ENCODE measurements around the gene C10orf95. TPM values are rescaled to one million over a fixed set of nuclear protein-coding genes. Genes with fewer than 3 reads are reported as not detected.

The C10orf95 gene
- total and polyA plus RNA-seq, 10 of the 15 experiments (the other 5 are each of a cell fraction or from before 2014, with no cell fraction given): 0.06 to 1.1 (median 0.31) TPM

DNA sequence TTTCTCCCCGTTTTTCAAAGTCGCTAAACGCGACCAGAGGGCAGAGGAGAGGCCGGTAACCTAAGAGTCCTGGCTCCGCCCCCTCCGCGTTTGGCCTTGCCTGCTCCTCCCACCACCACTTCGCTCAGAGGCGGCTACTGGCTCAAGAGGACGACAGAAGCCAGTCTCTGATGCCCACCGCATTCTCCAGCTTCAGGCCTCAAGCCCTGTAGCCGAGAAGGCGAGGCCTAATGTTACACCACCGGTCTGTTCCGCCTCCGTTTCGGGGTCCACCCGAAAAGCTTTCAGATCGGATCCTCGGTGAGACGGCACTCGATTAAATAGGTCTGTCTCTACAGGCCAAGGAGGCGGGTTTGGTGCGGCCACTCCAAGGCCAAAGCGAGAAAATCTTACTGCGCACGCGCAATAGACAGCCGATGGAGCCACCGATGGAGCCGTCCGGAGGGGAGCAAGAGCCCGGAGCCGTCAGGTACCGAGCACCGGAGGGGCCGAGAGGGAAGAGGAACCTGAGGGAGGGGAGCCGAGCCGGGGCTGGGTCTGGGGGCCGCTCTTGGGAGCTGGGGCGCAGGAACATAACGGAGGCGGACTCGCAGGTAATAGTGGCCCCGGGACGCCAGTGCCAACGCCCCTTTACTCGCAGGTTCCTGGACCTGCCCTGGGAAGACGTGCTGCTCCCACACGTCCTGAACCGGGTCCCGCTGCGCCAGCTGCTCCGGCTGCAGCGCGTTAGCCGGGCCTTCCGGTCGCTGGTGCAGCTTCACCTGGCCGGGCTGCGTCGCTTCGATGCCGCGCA, 30.4 kb downstream of the C10orf95 start, which contains the start of gene FBXL15 (continued):
- peak; percentile 62 to 96 for TF ChIP-seq SRF (IDR thresholded peaks at IDR 0.05; ENCODE audit: low read depth in 2 of 2, low read length in 2 of 2)
- 0 out of 2 replicates have a peak, but pooled peaks have one; percentile 61 for TF ChIP-seq LARP7 (IDR thresholded peaks at IDR 0.05)
- TF ChIP-seq, protein P1, sequence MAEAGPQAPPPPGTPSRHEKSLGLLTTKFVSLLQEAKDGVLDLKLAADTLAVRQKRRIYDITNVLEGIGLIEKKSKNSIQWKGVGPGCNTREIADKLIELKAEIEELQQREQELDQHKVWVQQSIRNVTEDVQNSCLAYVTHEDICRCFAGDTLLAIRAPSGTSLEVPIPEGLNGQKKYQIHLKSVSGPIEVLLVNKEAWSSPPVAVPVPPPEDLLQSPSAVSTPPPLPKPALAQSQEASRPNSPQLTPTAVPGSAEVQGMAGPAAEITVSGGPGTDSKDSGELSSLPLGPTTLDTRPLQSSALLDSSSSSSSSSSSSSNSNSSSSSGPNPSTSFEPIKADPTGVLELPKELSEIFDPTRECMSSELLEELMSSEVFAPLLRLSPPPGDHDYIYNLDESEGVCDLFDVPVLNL (IDR thresholded peaks at IDR 0.05; ENCODE audit: low read depth, low read length): no peak
- TF ChIP-seq IRF4 (IDR thresholded peaks at IDR 0.05; ENCODE audit: low read depth, low read length): no peak
- TF ChIP-seq, protein P2, sequence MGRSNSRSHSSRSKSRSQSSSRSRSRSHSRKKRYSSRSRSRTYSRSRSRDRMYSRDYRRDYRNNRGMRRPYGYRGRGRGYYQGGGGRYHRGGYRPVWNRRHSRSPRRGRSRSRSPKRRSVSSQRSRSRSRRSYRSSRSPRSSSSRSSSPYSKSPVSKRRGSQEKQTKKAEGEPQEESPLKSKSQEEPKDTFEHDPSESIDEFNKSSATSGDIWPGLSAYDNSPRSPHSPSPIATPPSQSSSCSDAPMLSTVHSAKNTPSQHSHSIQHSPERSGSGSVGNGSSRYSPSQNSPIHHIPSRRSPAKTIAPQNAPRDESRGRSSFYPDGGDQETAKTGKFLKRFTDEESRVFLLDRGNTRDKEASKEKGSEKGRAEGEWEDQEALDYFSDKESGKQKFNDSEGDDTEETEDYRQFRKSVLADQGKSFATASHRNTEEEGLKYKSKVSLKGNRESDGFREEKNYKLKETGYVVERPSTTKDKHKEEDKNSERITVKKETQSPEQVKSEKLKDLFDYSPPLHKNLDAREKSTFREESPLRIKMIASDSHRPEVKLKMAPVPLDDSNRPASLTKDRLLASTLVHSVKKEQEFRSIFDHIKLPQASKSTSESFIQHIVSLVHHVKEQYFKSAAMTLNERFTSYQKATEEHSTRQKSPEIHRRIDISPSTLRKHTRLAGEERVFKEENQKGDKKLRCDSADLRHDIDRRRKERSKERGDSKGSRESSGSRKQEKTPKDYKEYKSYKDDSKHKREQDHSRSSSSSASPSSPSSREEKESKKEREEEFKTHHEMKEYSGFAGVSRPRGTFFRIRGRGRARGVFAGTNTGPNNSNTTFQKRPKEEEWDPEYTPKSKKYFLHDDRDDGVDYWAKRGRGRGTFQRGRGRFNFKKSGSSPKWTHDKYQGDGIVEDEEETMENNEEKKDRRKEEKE (IDR thresholded peaks at IDR 0.05): no peak
- TF ChIP-seq MYB (IDR thresholded peaks at IDR 0.05; ENCODE audit: borderline replicate concordance, low read depth, low read length): no peak
- TF ChIP-seq POU2F2 (IDR thresholded peaks at IDR 0.05; ENCODE audit: borderline replicate concordance, low read depth, low read length): peak; percentile 82; the same call in 2 of the 3 replicates
- TF ChIP-seq ZNF622 (IDR thresholded peaks at IDR 0.05): no peak
- TF ChIP-seq NR2C2 (IDR thresholded peaks at IDR 0.05; ENCODE audit: borderline replicate concordance, control insufficient read depth, insufficient read length, low read depth): peak; percentile 92
- TF ChIP-seq MTA2 (IDR thresholded peaks at IDR 0.05; ENCODE audit: low read depth): 0 out of 2 replicates have a peak, but pooled peaks have one; percentile 23
- 0 out of 2 replicates have a peak, but pooled peaks have one; percentile 39 for TF ChIP-seq RFX5 (IDR thresholded peaks at IDR 0.05; ENCODE audit: low read depth, low read length)
- no peak for TF ChIP-seq MTA3 (IDR thresholded peaks at IDR 0.05; ENCODE audit: borderline replicate concordance, low read length)
- peak; percentile 76; the same call in 1 of the 2 replicates for TF ChIP-seq CBX5 (IDR thresholded peaks at IDR 0.05; ENCODE audit: low read depth)
- TF ChIP-seq, protein P3, sequence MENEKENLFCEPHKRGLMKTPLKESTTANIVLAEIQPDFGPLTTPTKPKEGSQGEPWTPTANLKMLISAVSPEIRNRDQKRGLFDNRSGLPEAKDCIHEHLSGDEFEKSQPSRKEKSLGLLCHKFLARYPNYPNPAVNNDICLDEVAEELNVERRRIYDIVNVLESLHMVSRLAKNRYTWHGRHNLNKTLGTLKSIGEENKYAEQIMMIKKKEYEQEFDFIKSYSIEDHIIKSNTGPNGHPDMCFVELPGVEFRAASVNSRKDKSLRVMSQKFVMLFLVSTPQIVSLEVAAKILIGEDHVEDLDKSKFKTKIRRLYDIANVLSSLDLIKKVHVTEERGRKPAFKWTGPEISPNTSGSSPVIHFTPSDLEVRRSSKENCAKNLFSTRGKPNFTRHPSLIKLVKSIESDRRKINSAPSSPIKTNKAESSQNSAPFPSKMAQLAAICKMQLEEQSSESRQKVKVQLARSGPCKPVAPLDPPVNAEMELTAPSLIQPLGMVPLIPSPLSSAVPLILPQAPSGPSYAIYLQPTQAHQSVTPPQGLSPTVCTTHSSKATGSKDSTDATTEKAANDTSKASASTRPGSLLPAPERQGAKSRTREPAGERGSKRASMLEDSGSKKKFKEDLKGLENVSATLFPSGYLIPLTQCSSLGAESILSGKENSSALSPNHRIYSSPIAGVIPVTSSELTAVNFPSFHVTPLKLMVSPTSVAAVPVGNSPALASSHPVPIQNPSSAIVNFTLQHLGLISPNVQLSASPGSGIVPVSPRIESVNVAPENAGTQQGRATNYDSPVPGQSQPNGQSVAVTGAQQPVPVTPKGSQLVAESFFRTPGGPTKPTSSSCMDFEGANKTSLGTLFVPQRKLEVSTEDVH (IDR thresholded peaks at IDR 0.05; ENCODE audit: low read depth, partially characterized antibody): no peak
- TF ChIP-seq RELA (IDR thresholded peaks at IDR 0.05; ENCODE audit: borderline replicate concordance, partially characterized antibody): peak; percentile 78
- peak; percentile 36 for TF ChIP-seq MEF2B (IDR thresholded peaks at IDR 0.05; ENCODE audit: partially characterized antibody, poor library complexity, severe bottlenecking)
- TF ChIP-seq, protein P4, sequence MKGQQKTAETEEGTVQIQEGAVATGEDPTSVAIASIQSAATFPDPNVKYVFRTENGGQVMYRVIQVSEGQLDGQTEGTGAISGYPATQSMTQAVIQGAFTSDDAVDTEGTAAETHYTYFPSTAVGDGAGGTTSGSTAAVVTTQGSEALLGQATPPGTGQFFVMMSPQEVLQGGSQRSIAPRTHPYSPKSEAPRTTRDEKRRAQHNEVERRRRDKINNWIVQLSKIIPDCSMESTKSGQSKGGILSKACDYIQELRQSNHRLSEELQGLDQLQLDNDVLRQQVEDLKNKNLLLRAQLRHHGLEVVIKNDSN (IDR thresholded peaks at IDR 0.05; ENCODE audit: borderline replicate concordance, extremely low read length, insufficient read depth, low read depth, low read length): peak; percentile 19
- TF ChIP-seq SMAD5 (IDR thresholded peaks at IDR 0.05; ENCODE audit: low read depth): no peak
- 0 out of 2 replicates have a peak, but pooled peaks have one; percentile 57 for TF ChIP-seq ASH2L (IDR thresholded peaks at IDR 0.05; ENCODE audit: borderline replicate concordance, low read depth)
- no peak for TF ChIP-seq PAX8 (IDR thresholded peaks at IDR 0.05)
- TF ChIP-seq NFIC (IDR thresholded peaks at IDR 0.05; ENCODE audit: low read depth, low read length): no peak
- TF ChIP-seq TAF1 (IDR thresholded peaks at IDR 0.05; ENCODE audit: borderline replicate concordance, low read depth, low read length): peak; percentile 57; the same call in 1 of the 2 replicates
